HG02840 (cell line): ENCODE measurements around the gene FLYWCH1.
"Not testable (repeated sequence)": the region's sequence is repeated elsewhere in the genome, so short reads cannot be mapped to it uniquely, and the experiment has no call there.

Experiments used
- ATAC-seq: cut with Tn5 transposase; IDR thresholded peaks from one replicate; pipeline ENCODE4 v1.9.1; 2021; ENCODE audit warnings: mild to moderate bottlenecking, moderate library complexity, moderate number of reproducible peaks; ENCODE audit not compliant: unreplicated experiment, low FRiP score

FLYWCH1 gene

GRCh38 chr16:2898831-2899563 is 12.7 kb upstream of the FLYWCH1 start:
- ATAC-seq: no peak

- ATAC-seq: no peak
Observed at GRCh38 chr16:2899564-2900072, 12.1 kb upstream of the FLYWCH1 start.

- no peak for ATAC-seq
Observed at GRCh38 chr16:2900526-2901075, 11.1 kb upstream of the FLYWCH1 start.

GRCh38 chr16:2902337-2903130 is 9.2 kb upstream of the FLYWCH1 start:
- ATAC-seq: no peak

GRCh38 chr16:2904100-2904921 is 7.4 kb upstream of the FLYWCH1 start:
- peak; percentile 39 for ATAC-seq

- ATAC-seq: peak; percentile 27
Observed at GRCh38 chr16:2904922-2905240, 6.8 kb upstream of the FLYWCH1 start.

- ATAC-seq: peak; percentile 67
Observed at GRCh38 chr16:2905241-2905987, 6.3 kb upstream of the FLYWCH1 start.

GRCh38 chr16:2905988-2906387 is 5.7 kb upstream of the FLYWCH1 start:
- no peak for ATAC-seq

- not testable (repeated sequence) for ATAC-seq
Observed at GRCh38 chr16:2907084-2907753, 4.5 kb upstream of the FLYWCH1 start.

GRCh38 chr16:2910441-2910969 is 1.2 kb upstream of the FLYWCH1 start:
- ATAC-seq: no peak

- ATAC-seq: peak; percentile 12
Observed at GRCh38 chr16:2912330-2913199, 834 bp downstream of the FLYWCH1 start.

- ATAC-seq: no peak
Observed at GRCh38 chr16:2913603-2914002, 1.9 kb downstream of the FLYWCH1 start.

GRCh38 chr16:2914233-2914632 is 2.5 kb downstream of the FLYWCH1 start:
- no peak for ATAC-seq

GRCh38 chr16:2915196-2915929 is 3.6 kb downstream of the FLYWCH1 start:
- no peak for ATAC-seq

- no peak for ATAC-seq
Observed at GRCh38 chr16:2919511-2920255, 8.0 kb downstream of the FLYWCH1 start.

- ATAC-seq: no peak
Observed at GRCh38 chr16:2923481-2923880, 11.8 kb downstream of the FLYWCH1 start.
